RWPE2 (cell line): Measurements from ENCODE around the gene NOL8.
A peak's percentile ranks its signal among the peaks of the same experiment; 100 is the strongest.

Experiments
- ATAC-seq: fragments of 200-7000 bp; cut with Tn5 transposase; 3 replicates; pipeline ENCODE4 v1.9.1; 2021; ENCODE audit warnings: low read depth
- DNase-seq: peaks from one replicate; pipeline ENCODE4 v3.0.0-alpha.2; 2020; ENCODE audit warnings: low spot score
- H3K27ac ChIP-seq: fragments of 450-650 bp; 2 replicates; pipeline ENCODE4 v1.5.1; 2017; ENCODE audit warnings: mild to moderate bottlenecking; ENCODE audit not compliant: poor library complexity, severe bottlenecking
- H3K27me3 ChIP-seq: fragments of 250-450 bp; sonication (Bioruptor Pico); 2 replicates; pipeline ENCODE4 v1.5.1; 2021; ENCODE audit warnings: mild to moderate bottlenecking, moderate library complexity; ENCODE audit not compliant: insufficient read depth, poor library complexity, severe bottlenecking
- H3K36me3 ChIP-seq: fragments of 250-450 bp; sonication (Bioruptor Pico); 2 replicates; pipeline ENCODE4 v1.5.1; 2020; ENCODE audit warnings: low read depth, mild to moderate bottlenecking, moderate library complexity
- H3K4me1 ChIP-seq: fragments of 250-450 bp; sonication (Bioruptor Pico); 2 replicates; pipeline ENCODE4 v1.5.1; 2021; ENCODE audit warnings: mild to moderate bottlenecking, moderate library complexity; ENCODE audit not compliant: insufficient read depth, poor library complexity, severe bottlenecking
- H3K4me3 ChIP-seq: fragments of 250-450 bp; sonication (Bioruptor Pico); 2 replicates; pipeline ENCODE4 v1.5.1; 2021; ENCODE audit warnings: mild to moderate bottlenecking, moderate library complexity; ENCODE audit not compliant: severe bottlenecking
- H3K9me3 ChIP-seq: fragments of 250-450 bp; sonication (Bioruptor Pico); 2 replicates; pipeline ENCODE4 v1.5.1; 2021; ENCODE audit warnings: mild to moderate bottlenecking, moderate library complexity; ENCODE audit not compliant: severe bottlenecking
- CTCF ChIP-seq: fragments of 450-650 bp; IDR thresholded peaks from one replicate; pipeline ENCODE4 v1.5.1; 2017; ENCODE audit warnings: mild to moderate bottlenecking, moderate library complexity; ENCODE audit not compliant: poor library complexity, severe bottlenecking

NOL8 gene

GRCh38 chr9:92342825-92343488 lies 17.8 kb upstream of the NOL8 start:
- Histone ChIP-seq H3K27me3 (no peaks in the 10 kb centered on the region), H3K27ac (no peak overlapping the region), H3K4me1 (no peaks in the 10 kb centered on the region), H3K4me3 (no peak overlapping the region), H3K36me3 (peaks cover 13% of the 10 kb centered on the region), H3K9me3 (no peaks in the 10 kb centered on the region)
- TF ChIP-seq CTCF: peak; percentile 44
- no peak for DNase-seq
- peak; percentile 46; the same call in 1 of the 3 replicates for ATAC-seq

- DNase-seq (no peak), ATAC-seq (no peak)
- no peak for TF ChIP-seq CTCF
- Histone ChIP-seq H3K27ac (no peak overlapping the region), H3K9me3 (no peaks in the 10 kb centered on the region), H3K4me1 (no peaks in the 10 kb centered on the region), H3K4me3 (no peak overlapping the region), H3K27me3 (no peaks in the 10 kb centered on the region), H3K36me3 (peaks cover 19% of the 10 kb centered on the region)
Observed at GRCh38 chr9:92341578-92341977, 16.4 kb upstream of the NOL8 start.

GRCh38 chr9:92333282-92333634 lies 8.1 kb upstream of the NOL8 start:
- peaks cover 17% of the 10 kb centered on the region; the same call in 1 of the 2 replicates for H3K36me3 ChIP-seq
- ATAC-seq (no peak), DNase-seq (no peak)
- TF ChIP-seq CTCF: no peak
- H3K27me3 ChIP-seq: no peaks in the 10 kb centered on the region
- H3K9me3 ChIP-seq: no peaks in the 10 kb centered on the region
- H3K4me3 ChIP-seq: no peak overlapping the region
- H3K4me1 ChIP-seq: no peaks in the 10 kb centered on the region
- no peak overlapping the region for H3K27ac ChIP-seq

- ATAC-seq: no peak
- peaks cover 3% of the 10 kb centered on the region for H3K4me1 ChIP-seq
Observed at GRCh38 chr9:92332577-92333281, 7.6 kb upstream of the NOL8 start.

More at GRCh38 chr9:92332577-92333281, 7.6 kb upstream of the NOL8 start:
- no peak overlapping the region for H3K27ac ChIP-seq
- H3K4me3 ChIP-seq: no peak overlapping the region
- no peaks in the 10 kb centered on the region for H3K27me3 ChIP-seq
- no peak for DNase-seq
- peaks cover 16% of the 10 kb centered on the region; the same call in 1 of the 2 replicates for H3K36me3 ChIP-seq
- no peak for TF ChIP-seq CTCF
- H3K9me3 ChIP-seq: no peaks in the 10 kb centered on the region
